ENCODE measurements around the gene PKP1. TPM values are rescaled to one million over a fixed set of nuclear protein-coding genes. Genes with fewer than 3 reads are reported as not detected.

Gene PKP1
- total and polyA plus RNA-seq, 2 experiments from 2014 or later: 0.19 to 0.83 TPM

GRCh38 chr1:201334325-201335173 lies 51.2 kb downstream of the PKP1 start:
- H3K4me3 Mint-ChIP-seq: no peak overlapping the region
- H2AFZ ChIP-seq: no peak overlapping the region; the same call in 1 of the 2 replicates
- H3K9me3 Mint-ChIP-seq: no peaks in the 10 kb centered on the region
- no peaks in the 10 kb centered on the region for H3K4me1 Mint-ChIP-seq
- no peaks in the 10 kb centered on the region for H3K4me1 ChIP-seq (ENCODE audit: insufficient read depth)
- no peaks in the 10 kb centered on the region for H3K36me3 Mint-ChIP-seq (ENCODE audit: low read depth)
- no peak overlapping the region for H3K27ac Mint-ChIP-seq
- no peaks in the 10 kb centered on the region for H3F3A ChIP-seq (replicated peaks; ENCODE audit: low read depth)
- H3K4me3 ChIP-seq: no peak overlapping the region
- H4K20me1 ChIP-seq (replicated peaks; ENCODE audit: insufficient read depth): no peaks in the 10 kb centered on the region
- ATAC-seq (no peak), DNase-seq (ENCODE audit: low spot score) (no peak)
- no peaks in the 10 kb centered on the region for H3K36me3 ChIP-seq (ENCODE audit: insufficient read depth)
- H3K27me3 Mint-ChIP-seq (ENCODE audit: insufficient read depth, low read depth, poor library complexity): peaks cover 3% of the 10 kb centered on the region
- no peak overlapping the region for H3K27ac ChIP-seq (ENCODE audit: low read depth)
- no peaks in the 10 kb centered on the region for H3K9me2 ChIP-seq (ENCODE audit: insufficient read depth)
- no peaks in the 10 kb centered on the region for H3K27me3 ChIP-seq (ENCODE audit: insufficient read depth)
- no peak for TF ChIP-seq ETS1 (IDR thresholded peaks at IDR 0.05)
- no peak for TF ChIP-seq JUNB (IDR thresholded peaks at IDR 0.05; ENCODE audit: unreplicated experiment)
- no peak for TF ChIP-seq CREB1 (CRISPR knock-in tag; IDR thresholded peaks at IDR 0.05; ENCODE audit: low read depth)
- H3K79me2 ChIP-seq (replicated peaks; ENCODE audit: insufficient read depth): no peaks in the 10 kb centered on the region
- H3K4me2 ChIP-seq: no peak overlapping the region

GRCh38 chr1:201335174-201335870 lies 52.0 kb downstream of the PKP1 start:
- no peaks in the 10 kb centered on the region for H3K4me1 ChIP-seq (ENCODE audit: insufficient read depth)
- H3K4me2 ChIP-seq: no peak overlapping the region
- no peaks in the 10 kb centered on the region for H3K9me3 Mint-ChIP-seq
- H3K79me2 ChIP-seq (replicated peaks; ENCODE audit: insufficient read depth): no peaks in the 10 kb centered on the region
- no peaks in the 10 kb centered on the region for H3K27me3 ChIP-seq (ENCODE audit: insufficient read depth)
- H3K27ac Mint-ChIP-seq: no peak overlapping the region
- peaks cover 3% of the 10 kb centered on the region for H3K27me3 Mint-ChIP-seq (ENCODE audit: insufficient read depth, low read depth, poor library complexity)
- no peaks in the 10 kb centered on the region for H4K20me1 ChIP-seq (replicated peaks; ENCODE audit: insufficient read depth)
- no peaks in the 10 kb centered on the region for H3K4me1 Mint-ChIP-seq
- no peak overlapping the region for H3K4me3 Mint-ChIP-seq
- H3K4me3 ChIP-seq: no peak overlapping the region
- H3K36me3 ChIP-seq (ENCODE audit: insufficient read depth): no peaks in the 10 kb centered on the region
- ATAC-seq (no peak), DNase-seq (ENCODE audit: low spot score) (no peak)
- no peaks in the 10 kb centered on the region for H3K9me2 ChIP-seq (ENCODE audit: insufficient read depth)
- H3K36me3 Mint-ChIP-seq (ENCODE audit: low read depth): no peaks in the 10 kb centered on the region
- no peak overlapping the region; the same call in 1 of the 2 replicates for H2AFZ ChIP-seq
- no peak overlapping the region for H3K27ac ChIP-seq (ENCODE audit: low read depth)
- no peaks in the 10 kb centered on the region for H3F3A ChIP-seq (replicated peaks; ENCODE audit: low read depth)
- TF ChIP-seq EZH2phosphoT487 (IDR thresholded peaks at IDR 0.05; ENCODE audit: unreplicated experiment) (no peak), POLR2AphosphoS5 (IDR thresholded peaks at IDR 0.05; ENCODE audit: low read depth) (no peak), ZNF114 (CRISPR knock-in tag; IDR thresholded peaks at IDR 0.05) (no peak), REST (IDR thresholded peaks at IDR 0.05; ENCODE audit: unreplicated experiment) (no peak), ZNF462 (CRISPR knock-in tag; IDR thresholded peaks at IDR 0.05) (no peak)
